ENCODE results near the gene L3MBTL1.

Gene L3MBTL1

DNA sequence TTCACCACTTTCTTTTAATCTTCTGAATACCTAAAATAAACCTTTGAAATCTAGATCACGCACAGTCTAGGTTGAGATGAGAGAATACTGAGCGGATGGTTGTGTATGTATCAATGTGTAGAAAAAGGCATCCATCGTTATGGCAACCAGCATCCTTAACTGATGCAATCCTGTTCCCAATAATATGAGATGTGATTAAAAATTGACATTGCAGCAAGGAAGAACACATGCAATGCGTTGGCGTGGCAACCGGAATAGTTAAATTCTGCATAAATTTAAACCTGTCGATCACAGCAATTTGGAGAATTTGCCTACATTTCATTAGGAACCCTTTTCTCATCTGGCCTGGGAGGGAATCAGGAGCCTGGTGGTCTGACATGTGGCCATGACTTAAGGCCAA lies 1.3 kb upstream of the L3MBTL1 start:
- no peak for DNase-seq (ENCODE audit: low read depth in 2 of 2)

- no peak for DNase-seq (ENCODE audit: low read depth in 2 of 2)
These were observed 609 bp downstream of the L3MBTL1 start for GRCh38 chr20:43508106-43508505.

- DNase-seq (ENCODE audit: low read depth in 2 of 2): no peak
These were observed 1.1 kb downstream of the L3MBTL1 start for GRCh38 chr20:43508604-43509040.

- no peak for DNase-seq (ENCODE audit: low read depth in 2 of 2)
These were observed 4.4 kb downstream of the L3MBTL1 start for GRCh38 chr20:43511879-43512278.

- no peak for DNase-seq (ENCODE audit: low read depth in 2 of 2)
These were observed 6.0 kb downstream of the L3MBTL1 start for GRCh38 chr20:43513372-43513930.

DNA sequence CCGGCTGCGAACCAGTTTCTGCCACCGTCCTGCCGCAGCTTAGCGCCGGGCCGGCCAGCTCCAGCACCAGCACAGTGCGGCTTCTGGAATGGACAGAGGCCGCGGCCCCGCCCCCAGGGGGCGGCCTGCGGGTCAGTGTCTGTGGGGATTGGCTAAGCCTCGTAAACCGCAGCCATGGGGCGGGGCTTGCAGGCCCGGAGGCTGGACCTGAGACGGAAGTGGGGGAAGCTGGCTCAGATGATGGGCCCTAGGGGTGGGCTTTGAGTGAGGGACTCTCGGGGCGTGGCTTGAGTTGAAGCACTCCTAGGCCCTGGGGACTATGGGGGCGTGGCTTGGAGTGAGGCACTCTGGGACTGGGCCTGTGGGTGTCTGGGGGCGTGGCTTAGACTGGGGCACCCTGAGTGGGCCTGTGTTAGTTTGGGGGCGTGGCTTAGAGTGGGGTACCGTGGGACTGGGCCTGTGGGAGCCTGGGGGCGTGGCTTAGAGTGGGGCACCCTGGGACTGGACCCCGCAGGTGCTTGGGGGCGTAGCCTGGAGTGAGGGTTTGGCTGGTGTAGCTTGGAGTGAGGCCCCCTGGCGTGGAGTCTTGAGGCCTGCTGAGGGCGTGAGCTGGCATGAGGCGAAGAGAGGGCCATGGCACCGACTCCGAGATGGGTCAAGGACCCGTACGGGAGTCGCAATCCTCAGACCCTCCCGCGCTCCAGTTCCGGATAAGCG lies 6.6 kb downstream of the L3MBTL1 start:
- peak; percentile 69 to 88 for DNase-seq (ENCODE audit: low read depth in 2 of 2)

- DNase-seq (ENCODE audit: low read depth in 2 of 2): no peak
These were observed 7.1 kb downstream of the L3MBTL1 start for GRCh38 chr20:43514648-43514999.

- no peak for DNase-seq (ENCODE audit: low read depth in 2 of 2)
These were observed 8.1 kb downstream of the L3MBTL1 start for GRCh38 chr20:43515628-43516027.

- no peak for DNase-seq (ENCODE audit: low read depth in 2 of 2)
These were observed 8.8 kb downstream of the L3MBTL1 start for GRCh38 chr20:43516251-43516824.

GRCh38 chr20:43520074-43520630 lies 12.7 kb downstream of the L3MBTL1 start:
- no peak for DNase-seq (ENCODE audit: low read depth in 2 of 2)

DNA sequence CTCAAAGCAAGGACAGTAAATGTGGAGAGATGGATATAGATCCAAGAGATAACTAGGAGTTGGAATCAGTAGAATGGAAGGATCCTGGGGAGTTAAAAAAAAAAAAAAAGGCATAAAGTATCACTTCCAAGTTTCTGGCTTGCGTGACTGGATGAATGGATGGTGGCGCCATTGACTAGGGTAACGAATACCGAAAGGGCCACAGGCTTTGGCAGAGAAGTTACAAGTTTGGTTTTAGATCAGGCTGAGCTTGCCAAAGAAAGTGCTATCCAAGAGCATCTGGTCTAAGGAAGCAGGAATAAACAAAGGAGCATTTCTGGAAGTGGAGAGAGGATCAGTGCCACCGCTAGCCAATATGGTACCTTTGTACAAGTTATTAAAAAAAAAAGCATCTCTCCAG lies 17.5 kb downstream of the L3MBTL1 start:
- no peak for DNase-seq (ENCODE audit: low read depth in 2 of 2)

DNA sequence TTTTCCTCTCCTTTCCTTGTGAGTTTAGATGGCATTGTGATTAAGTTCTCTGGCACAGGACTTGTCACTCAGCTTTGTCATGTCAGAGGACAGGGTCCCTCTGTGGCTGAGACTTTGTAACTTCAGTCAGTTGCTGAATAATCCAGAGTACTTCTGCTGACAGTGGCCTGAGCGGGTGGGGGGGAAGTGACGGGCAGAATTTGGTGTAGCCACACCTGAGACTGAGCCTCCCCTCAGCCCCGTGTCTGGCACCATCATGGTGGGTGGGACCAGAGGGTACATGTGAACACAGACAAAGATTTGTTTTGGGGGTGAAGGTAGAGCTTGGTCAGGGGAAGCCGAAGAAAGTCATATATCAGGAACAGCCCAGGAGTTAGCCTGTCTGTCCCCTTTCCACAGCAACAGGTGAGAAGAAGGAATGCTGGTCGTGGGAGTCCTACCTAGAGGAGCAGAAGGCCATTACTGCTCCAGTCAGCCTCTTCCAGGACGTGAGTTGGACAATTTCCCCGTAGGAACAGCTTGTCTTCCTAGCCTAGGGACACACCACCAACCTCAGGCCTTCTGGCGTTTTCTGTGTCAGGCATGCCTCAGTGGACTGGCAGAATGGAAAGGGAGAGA lies 20.9 kb downstream of the L3MBTL1 start:
- no peak for DNase-seq (ENCODE audit: low read depth in 2 of 2)

DNA sequence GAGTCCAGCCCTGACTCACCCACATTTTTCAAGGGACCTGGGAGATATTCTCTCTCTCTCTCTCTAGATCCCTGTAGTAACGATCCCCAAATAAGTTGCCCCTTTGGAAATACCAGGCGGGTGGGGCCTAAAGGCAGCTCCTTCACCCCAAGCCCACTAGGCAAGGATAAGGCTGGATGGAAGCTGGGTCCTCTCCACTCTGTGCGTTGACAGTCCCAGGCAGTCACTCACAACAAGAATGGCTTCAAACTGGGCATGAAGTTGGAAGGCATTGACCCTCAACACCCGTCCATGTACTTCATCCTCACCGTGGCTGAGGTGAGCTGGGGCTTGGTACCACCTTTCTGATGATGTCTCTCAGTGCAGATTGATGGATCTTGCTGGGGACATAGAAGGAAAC lies 21.6 kb downstream of the L3MBTL1 start:
- DNase-seq (ENCODE audit: low read depth in 2 of 2): no peak

- DNase-seq (ENCODE audit: low read depth in 2 of 2): no peak
These were observed 22.1 kb downstream of the L3MBTL1 start for GRCh38 chr20:43529457-43530153.

DNA sequence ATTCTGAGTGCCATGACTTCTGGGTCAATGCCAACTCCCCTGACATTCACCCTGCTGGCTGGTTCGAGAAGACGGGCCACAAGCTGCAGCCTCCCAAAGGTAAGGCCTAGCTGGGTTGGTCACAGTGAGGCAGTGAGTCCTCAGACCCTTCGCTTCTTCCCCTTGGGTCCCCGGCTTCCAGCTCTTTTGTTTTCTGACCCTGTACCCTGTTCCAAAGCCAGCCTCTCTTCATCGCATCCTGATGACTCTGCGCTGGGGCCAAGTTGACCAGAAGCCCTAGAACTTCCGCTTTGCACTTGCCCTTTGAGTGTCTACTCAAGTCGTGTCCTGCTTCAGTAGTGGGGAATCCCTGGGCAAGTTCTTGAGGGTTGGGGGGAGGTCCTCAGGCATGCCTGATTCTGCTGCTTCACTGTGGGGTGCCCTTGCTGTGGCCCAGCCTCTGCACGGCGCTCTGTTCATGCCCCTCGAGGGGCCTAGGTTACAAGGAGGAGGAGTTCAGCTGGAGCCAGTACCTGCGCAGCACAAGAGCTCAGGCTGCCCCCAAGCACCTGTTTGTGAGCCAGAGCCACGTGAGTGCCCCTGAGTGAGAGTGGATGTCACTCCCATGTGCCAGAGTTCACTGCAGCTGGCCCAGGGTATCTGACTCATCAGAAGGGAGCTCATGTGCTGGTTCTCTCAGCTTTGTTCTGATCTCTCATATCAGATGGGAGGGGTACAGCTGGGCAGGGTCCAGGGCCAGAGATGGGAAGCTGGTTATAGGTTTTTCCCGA lies 23.0 kb downstream of the L3MBTL1 start:
- DNase-seq (ENCODE audit: low read depth in 2 of 2): no peak

- no peak for DNase-seq (ENCODE audit: low read depth in 2 of 2)
These were observed 23.6 kb downstream of the L3MBTL1 start for GRCh38 chr20:43531091-43531443.

DNA sequence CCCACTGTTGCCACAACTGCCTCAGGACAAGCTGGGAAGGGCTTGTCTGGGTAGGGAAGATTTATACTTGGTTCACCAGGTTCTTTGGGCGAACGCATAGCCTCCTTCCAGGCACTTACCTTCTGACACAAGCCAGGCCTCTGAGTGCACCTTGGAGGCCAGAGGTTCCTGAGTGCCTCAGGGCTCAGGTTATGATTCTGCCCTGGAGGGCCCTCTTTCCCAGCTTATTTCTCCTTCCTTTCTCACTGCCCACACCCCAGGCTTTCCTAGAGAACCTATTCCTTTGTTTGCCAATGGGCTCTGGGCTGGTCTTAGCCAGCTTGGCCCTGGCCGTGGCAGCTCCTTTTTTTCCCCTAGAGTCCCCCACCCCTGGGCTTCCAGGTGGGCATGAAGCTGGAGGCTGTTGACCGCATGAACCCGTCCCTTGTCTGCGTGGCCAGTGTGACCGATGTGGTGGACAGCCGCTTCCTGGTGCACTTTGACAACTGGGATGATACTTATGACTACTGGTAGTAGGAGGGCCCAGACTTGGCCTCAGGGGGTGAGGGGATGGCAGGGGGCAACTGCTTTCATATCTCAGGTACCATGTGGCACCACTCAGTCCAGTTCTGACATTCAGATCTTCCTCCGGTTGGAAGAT lies 25.0 kb downstream of the L3MBTL1 start:
- DNase-seq (ENCODE audit: low read depth in 2 of 2): no peak

DNA sequence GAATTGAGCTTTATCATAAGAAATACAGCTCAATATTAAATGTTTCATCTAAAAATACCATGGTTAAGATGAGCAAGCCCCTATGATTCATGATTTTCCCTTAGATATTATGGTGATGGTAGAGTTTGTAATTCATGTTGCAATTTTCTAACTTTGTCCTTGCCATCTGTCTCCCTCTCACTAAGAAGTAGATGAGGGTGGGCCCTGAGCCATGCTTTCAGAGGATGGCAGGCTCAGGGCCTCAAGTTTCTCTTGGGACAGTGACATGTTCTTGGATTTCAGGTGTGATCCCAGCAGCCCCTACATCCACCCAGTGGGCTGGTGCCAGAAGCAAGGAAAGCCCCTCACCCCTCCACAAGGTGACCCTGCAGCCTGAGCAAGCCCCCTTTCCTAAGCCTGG lies 25.6 kb downstream of the L3MBTL1 start:
- DNase-seq (ENCODE audit: low read depth in 2 of 2): no peak

- no peak for DNase-seq (ENCODE audit: low read depth in 2 of 2)
These were observed 26.5 kb downstream of the L3MBTL1 start for GRCh38 chr20:43534016-43534415.

GRCh38 chr20:43534791-43535350 lies 27.4 kb downstream of the L3MBTL1 start:
- no peak for DNase-seq (ENCODE audit: low read depth in 2 of 2)
